Loucy (cell line): ENCODE measurements around the gene PHC3.

ENCODE experiments used
- EZH2phosphoT487 ChIP-seq: fragments of 200-600 bp; IDR thresholded peaks from 2 replicates; pipeline ENCODE4 v1.6.1; 2018; ENCODE audit warnings: antibody characterized with exemption, mild to moderate bottlenecking, moderate library complexity, borderline replicate concordance
- TF ChIP-seq, protein P1 (sequence below): fragments of 200-600 bp; sonication (generic); conservative IDR thresholded peaks from 2 replicates; pipeline ENCODE4 v1.5.1; 2014; ENCODE audit warnings: mild to moderate bottlenecking, antibody characterized with exemption, low read length

GRCh38 chr3:170228093-170228766, 46.7 kb upstream of the PHC3 start:
- TF ChIP-seq, protein P1, sequence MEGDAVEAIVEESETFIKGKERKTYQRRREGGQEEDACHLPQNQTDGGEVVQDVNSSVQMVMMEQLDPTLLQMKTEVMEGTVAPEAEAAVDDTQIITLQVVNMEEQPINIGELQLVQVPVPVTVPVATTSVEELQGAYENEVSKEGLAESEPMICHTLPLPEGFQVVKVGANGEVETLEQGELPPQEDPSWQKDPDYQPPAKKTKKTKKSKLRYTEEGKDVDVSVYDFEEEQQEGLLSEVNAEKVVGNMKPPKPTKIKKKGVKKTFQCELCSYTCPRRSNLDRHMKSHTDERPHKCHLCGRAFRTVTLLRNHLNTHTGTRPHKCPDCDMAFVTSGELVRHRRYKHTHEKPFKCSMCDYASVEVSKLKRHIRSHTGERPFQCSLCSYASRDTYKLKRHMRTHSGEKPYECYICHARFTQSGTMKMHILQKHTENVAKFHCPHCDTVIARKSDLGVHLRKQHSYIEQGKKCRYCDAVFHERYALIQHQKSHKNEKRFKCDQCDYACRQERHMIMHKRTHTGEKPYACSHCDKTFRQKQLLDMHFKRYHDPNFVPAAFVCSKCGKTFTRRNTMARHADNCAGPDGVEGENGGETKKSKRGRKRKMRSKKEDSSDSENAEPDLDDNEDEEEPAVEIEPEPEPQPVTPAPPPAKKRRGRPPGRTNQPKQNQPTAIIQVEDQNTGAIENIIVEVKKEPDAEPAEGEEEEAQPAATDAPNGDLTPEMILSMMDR: no peak
- no peak for TF ChIP-seq EZH2phosphoT487
